Fibroblast of the conjunctiva (primary cell): Measurements from ENCODE around the gene AGAP5.
A peak's percentile ranks its signal among the peaks of the same experiment; 100 is the strongest.
"Not testable (repeated sequence)": the region's sequence is repeated elsewhere in the genome, so short reads cannot be mapped to it uniquely, and the experiment has no call there.

Source experiments
- DNase-seq: peaks from one replicate; pipeline ENCODE4 v3.0.0-alpha.2; 2010; ENCODE audit warnings: low read depth

Gene AGAP5

GRCh38 chr10:73714483-73714882 is 16.6 kb upstream of the AGAP5 start:
- DNase-seq, result not testable (repeated sequence)

GRCh38 chr10:73713912-73714311 is 16.0 kb upstream of the AGAP5 start:
- DNase-seq, result not testable (repeated sequence)

- DNase-seq, result not testable (repeated sequence)
These were observed 13.8 kb upstream of the AGAP5 start for GRCh38 chr10:73711683-73712082.

GRCh38 chr10:73708122-73708521 is 10.2 kb upstream of the AGAP5 start:
- not testable (repeated sequence) for DNase-seq

GRCh38 chr10:73707628-73708027 is 9.7 kb upstream of the AGAP5 start:
- DNase-seq, result not testable (repeated sequence)

GRCh38 chr10:73706488-73706887 is 8.6 kb upstream of the AGAP5 start:
- DNase-seq, result not testable (repeated sequence)

GRCh38 chr10:73705506-73706072 is 7.7 kb upstream of the AGAP5 start:
- not testable (repeated sequence) for DNase-seq

- not testable (repeated sequence) for DNase-seq
These were observed 6.0 kb upstream of the AGAP5 start for GRCh38 chr10:73703924-73704323.

GRCh38 chr10:73698819-73699218 is 910 bp upstream of the AGAP5 start:
- not testable (repeated sequence) for DNase-seq

- peak; percentile 32 for DNase-seq
These were observed 2.6 kb downstream of the AGAP5 start for GRCh38 chr10:73695302-73695701.

GRCh38 chr10:73690755-73691154 is 7.2 kb downstream of the AGAP5 start:
- not testable (repeated sequence) for DNase-seq

GRCh38 chr10:73689596-73689995 is 8.3 kb downstream of the AGAP5 start:
- not testable (repeated sequence) for DNase-seq

- DNase-seq, result not testable (repeated sequence)
These were observed 10.3 kb downstream of the AGAP5 start for GRCh38 chr10:73687641-73688040.

- not testable (repeated sequence) for DNase-seq
These were observed 23.4 kb downstream of the AGAP5 start for GRCh38 chr10:73674546-73674945.

GRCh38 chr10:73668378-73668777 is 29.5 kb downstream of the AGAP5 start:
- DNase-seq, result not testable (repeated sequence)

GRCh38 chr10:73666153-73666809 is 31.6 kb downstream of the AGAP5 start:
- DNase-seq, result not testable (repeated sequence)

GRCh38 chr10:73665581-73665980 is 32.3 kb downstream of the AGAP5 start:
- DNase-seq, result not testable (repeated sequence)

GRCh38 chr10:73664156-73665040 is 33.5 kb downstream of the AGAP5 start:
- DNase-seq, result not testable (repeated sequence)

- DNase-seq, result not testable (repeated sequence)
These were observed 34.3 kb downstream of the AGAP5 start for GRCh38 chr10:73663621-73664020.

- not testable (repeated sequence) for DNase-seq
These were observed 35.2 kb downstream of the AGAP5 start for GRCh38 chr10:73662705-73663104.

- no peak for DNase-seq
These were observed 42.0 kb downstream of the AGAP5 start, which contains the start of gene SYNPO2L for GRCh38 chr10:73655990-73656298. Gene SYNPO2L (minus strand): TSS chr10:73656029. CDS start chr10:73655922, 107 bp downstream.

GRCh38 chr10:73655257-73655989 is 42.5 kb downstream of the AGAP5 start:
- no peak for DNase-seq
